Lung (tissue), 12 donors: ENCODE measurements around the gene RASL10A. TPM values are rescaled to one million over a fixed set of nuclear protein-coding genes. Genes with fewer than 3 reads are reported as not detected.

ENCODE experiments used
- ATAC-seq: fragments of 200-7000 bp; cut with Tn5 transposase; one replicate; pipeline ENCODE4 v1.9.1; 2020; ENCODE audit warnings: moderate number of reproducible peaks; ENCODE audit not compliant: insufficient read depth, low FRiP score
- DNase-seq, 3 donors: peaks; one replicate each; pipeline ENCODE4 v3.0.0-alpha.2; 2013 to 2017
- H3K27ac ChIP-seq, 2 donors: one replicate each; pipeline ENCODE4 v1.5.1; 2013; ENCODE audit warnings: mild to moderate bottlenecking in 2 of 2, moderate library complexity in 2 of 2, control low read depth in 1 of 2, inconsistent platforms in 1 of 2, low read depth in 1 of 2, low read length in 1 of 2
- H3K27me3 ChIP-seq, 3 donors: one replicate each; pipeline ENCODE4 v1.5.1; 2013; ENCODE audit warnings: low read length in 2 of 3; ENCODE audit not compliant: control insufficient read depth in 3 of 3, insufficient read depth in 3 of 3
- H3K36me3 ChIP-seq, 4 donors: one replicate each; pipeline ENCODE4 v1.5.1; 2013; ENCODE audit warnings: low read length in 4 of 4, mild to moderate bottlenecking in 1 of 4, moderate library complexity in 1 of 4; ENCODE audit not compliant: control insufficient read depth in 4 of 4, insufficient read depth in 4 of 4
- H3K4me1 ChIP-seq, 5 donors: one replicate each; pipeline ENCODE4 v1.5.1; 2013; ENCODE audit warnings: low read length in 5 of 5, mild to moderate bottlenecking in 2 of 5, moderate library complexity in 1 of 5; ENCODE audit not compliant: control insufficient read depth in 5 of 5, insufficient read depth in 5 of 5
- H3K4me3 ChIP-seq: one replicate; pipeline ENCODE4 v1.5.1; 2013; ENCODE audit warnings: mild to moderate bottlenecking, control low read depth, moderate library complexity
- H3K9ac ChIP-seq, 2 donors: one replicate each; pipeline ENCODE4 v1.5.1; 2013; ENCODE audit warnings: low read length in 2 of 2, control low read depth in 1 of 2; ENCODE audit not compliant: insufficient read depth in 1 of 2
- H3K9me3 ChIP-seq, 4 donors: one replicate each; pipeline ENCODE4 v1.5.1; 2013; ENCODE audit warnings: low read length in 3 of 4, mild to moderate bottlenecking in 1 of 4, moderate library complexity in 1 of 4; ENCODE audit not compliant: control insufficient read depth in 4 of 4, insufficient read depth in 3 of 4
- whole genome bisulfite sequencing, 2 donors: extraction: QIAGEN DNeasy Blood & Tissue Kit; methylation state at CpG; one replicate each; pipeline ENCODE4 v1.1.7; 2013; 5-methylcytosine and 5-hydroxymethylcytosine counted together
- polyA plus RNA-seq, 2 donors: library from polyadenylated mRNA; stranded (reverse); fragments of 200-250 nt; gene quantifications; one replicate each; pipeline ENCODE4 v1.2.1, GENCODE V29; 2013
- total RNA-seq, 2 donors: library from RNA; depleted of rRNA in 1 of 2; stranded (reverse); fragments of >200 nt in 1 of 2; gene quantifications; one replicate each; pipeline ENCODE4 v1.2.1, GENCODE V29; 2014 to 2021
- TF ChIP-seq, protein P1 (sequence below): IDR thresholded peaks from 2 replicates; pipeline ENCODE4 v1.5.1; 2012; ENCODE audit warnings: mild to moderate bottlenecking; ENCODE audit errors: control extremely low read depth, extremely low read depth
- donor health status: control.
- donor health status: control.
- donor health status: Bipolar disorder and iron deficiency.
- donor health status: healthy.
- donor health status: DM: yes; HTN: yes; CAD: no.

The RASL10A gene
- total and polyA plus RNA-seq, 4 donors = 0.71 to 3.3 (median 2.0) TPM; not detected in 1

DNA sequence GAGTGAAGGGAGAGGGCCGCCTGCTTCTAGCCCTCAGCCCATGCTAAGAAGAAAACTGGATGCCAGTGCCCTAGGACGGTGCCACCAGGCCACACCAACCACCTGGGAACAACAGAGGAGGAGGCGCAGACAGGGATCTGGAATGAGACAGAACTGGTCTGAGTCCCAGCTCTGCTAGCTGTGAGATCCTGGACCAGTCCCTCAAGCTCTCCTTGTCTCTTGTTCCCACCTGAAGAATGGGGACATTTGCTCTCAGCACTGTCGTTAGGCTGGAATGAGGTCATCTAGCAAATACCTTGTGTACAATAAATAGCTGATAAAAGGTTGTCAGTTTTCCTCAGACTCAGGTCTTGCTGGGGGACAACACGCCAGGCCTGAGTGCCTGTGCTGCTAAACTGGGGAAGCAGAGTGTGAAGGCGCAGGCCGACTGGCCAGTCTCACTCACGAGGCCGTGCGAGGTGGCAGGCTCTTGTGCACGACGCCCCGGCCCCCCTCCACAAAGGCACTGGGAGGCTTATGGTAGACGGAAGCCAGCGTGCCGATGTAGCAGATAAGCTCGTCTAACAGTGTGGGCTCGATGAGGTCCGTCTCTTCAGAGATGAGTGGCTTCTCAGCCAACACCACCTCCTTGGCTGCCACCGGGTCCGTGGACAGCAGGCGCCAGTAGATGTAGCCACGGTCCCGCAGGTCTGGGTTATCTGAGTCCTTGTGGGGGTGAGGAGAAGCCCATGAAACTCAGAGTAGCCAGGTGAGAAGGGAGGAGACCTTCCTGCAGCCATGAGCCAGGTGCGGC is 25.8 kb upstream of the RASL10A start:
- WGBS, 2 donors = 93 to 97% methylated on average over 25 of the region's 25 CpGs

DNA sequence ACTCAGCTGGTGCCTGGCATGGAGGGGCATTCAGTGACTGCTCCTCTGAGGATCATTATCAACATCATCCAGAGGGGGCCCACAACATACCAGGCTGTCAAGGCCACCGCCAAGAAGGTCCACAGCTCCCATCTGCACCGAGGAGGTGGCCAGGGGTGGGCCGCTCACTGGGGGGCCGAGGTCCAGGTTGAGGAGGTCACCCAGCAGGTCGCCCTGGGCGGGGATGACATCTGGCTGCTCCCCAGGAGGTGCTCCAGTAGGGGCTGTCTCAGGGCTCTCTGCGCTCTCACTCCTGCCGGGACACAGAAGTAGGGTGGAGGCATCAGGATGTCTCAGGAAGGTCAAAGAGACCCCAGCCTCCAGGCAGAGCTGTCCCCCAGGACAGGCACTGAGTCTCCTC is 25.1 kb upstream of the RASL10A start:
- H3K4me1 ChIP-seq = peaks cover 0 to 6% (median 0%) of the 10 kb centered on the region in 5 donors
- H3K4me3 ChIP-seq = no peak overlapping the region
- DNase-seq = no peak
- TF ChIP-seq, protein P1, sequence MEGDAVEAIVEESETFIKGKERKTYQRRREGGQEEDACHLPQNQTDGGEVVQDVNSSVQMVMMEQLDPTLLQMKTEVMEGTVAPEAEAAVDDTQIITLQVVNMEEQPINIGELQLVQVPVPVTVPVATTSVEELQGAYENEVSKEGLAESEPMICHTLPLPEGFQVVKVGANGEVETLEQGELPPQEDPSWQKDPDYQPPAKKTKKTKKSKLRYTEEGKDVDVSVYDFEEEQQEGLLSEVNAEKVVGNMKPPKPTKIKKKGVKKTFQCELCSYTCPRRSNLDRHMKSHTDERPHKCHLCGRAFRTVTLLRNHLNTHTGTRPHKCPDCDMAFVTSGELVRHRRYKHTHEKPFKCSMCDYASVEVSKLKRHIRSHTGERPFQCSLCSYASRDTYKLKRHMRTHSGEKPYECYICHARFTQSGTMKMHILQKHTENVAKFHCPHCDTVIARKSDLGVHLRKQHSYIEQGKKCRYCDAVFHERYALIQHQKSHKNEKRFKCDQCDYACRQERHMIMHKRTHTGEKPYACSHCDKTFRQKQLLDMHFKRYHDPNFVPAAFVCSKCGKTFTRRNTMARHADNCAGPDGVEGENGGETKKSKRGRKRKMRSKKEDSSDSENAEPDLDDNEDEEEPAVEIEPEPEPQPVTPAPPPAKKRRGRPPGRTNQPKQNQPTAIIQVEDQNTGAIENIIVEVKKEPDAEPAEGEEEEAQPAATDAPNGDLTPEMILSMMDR = no peak
- ATAC-seq = no peak
- WGBS, 2 donors = 95 to 96% methylated on average over 8 of the region's 8 CpGs
- H3K9me3 ChIP-seq = no peaks in the 10 kb centered on the region
- H3K9ac ChIP-seq = no peak overlapping the region
- no peak overlapping the region for H3K27ac ChIP-seq
- H3K36me3 ChIP-seq = peaks cover 4 to 77% (median 27%) of the 10 kb centered on the region in 4 donors
- no peaks in the 10 kb centered on the region for H3K27me3 ChIP-seq

More for the DNA sequence above, 25.8 kb upstream of the RASL10A start:
- DNase-seq = no peak
- Histone ChIP-seq H3K36me3 (peaks cover 4 to 71% (median 27%) of the 10 kb centered on the region in 4 donors), H3K27me3 (no peaks in the 10 kb centered on the region), H3K9me3 (no peaks in the 10 kb centered on the region), H3K4me1 (peaks cover 0 to 6% (median 0%) of the 10 kb centered on the region in 5 donors), H3K9ac (no peak overlapping the region), H3K4me3 (no peak overlapping the region), H3K27ac (no peak overlapping the region)
- TF ChIP-seq, protein P1 = no peak
- ATAC-seq = no peak

DNA sequence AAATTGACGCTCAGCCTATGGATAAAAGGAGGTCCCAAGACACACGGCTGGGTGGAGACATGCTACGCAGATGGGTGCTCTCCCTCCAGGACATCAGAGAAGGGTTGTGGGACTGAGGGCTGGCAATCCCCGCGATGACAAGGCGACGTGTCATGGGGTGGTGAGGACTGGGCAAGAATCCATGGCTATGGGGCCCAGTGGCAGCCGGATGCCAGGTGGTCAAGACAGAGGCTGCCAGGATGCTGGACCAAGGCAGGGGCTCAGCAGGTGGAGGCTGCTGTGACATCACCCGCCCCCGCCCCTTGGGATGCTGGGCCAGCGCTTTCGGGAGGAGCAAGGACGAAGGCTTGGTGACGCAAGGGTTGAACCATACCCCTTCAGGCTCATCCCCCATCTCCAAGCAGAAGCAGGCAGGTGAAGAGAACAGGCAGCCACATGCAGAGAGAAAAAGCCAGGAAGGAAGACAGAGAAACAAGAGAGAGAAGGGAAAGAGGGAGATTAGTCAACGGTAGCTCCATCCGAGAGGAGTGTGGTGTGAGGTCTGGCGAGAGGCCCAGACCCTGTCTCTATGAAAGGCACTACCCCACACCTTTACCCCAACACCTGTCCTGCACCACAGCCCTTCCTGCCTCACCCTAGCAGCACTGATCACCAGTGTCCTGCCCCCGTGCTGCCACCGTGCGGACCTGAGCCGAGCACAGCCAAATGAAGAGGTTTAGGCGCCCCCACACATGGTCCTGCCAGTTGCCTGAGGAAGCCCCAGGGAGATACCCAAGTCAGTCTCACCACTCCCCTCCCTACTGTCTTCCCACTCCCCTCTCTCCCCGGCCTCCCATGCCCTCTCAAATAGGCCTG is 24.1 kb upstream of the RASL10A start:
- no peak for ATAC-seq
- H3K36me3 ChIP-seq = peaks cover 4 to 86% (median 28%) of the 10 kb centered on the region in 4 donors
- TF ChIP-seq, protein P1 = no peak
- no peaks in the 10 kb centered on the region for H3K9me3 ChIP-seq
- peaks cover 0 to 6% (median 0%) of the 10 kb centered on the region in 5 donors for H3K4me1 ChIP-seq
- 93% methylated on average over 23 of the region's 23 CpGs for WGBS, 2 donors
- H3K27ac ChIP-seq = no peak overlapping the region
- DNase-seq = no peak
- H3K9ac ChIP-seq = no peak overlapping the region
- no peak overlapping the region for H3K4me3 ChIP-seq
- H3K27me3 ChIP-seq = no peaks in the 10 kb centered on the region
